ENCODE data around the gene ST6GAL1. TPM values are rescaled to one million over a fixed set of nuclear protein-coding genes. Genes with fewer than 3 reads are reported as not detected.

ST6GAL1 gene
- total RNA-seq, 2 experiments from 2014 or later: 84.6 to 99.2 TPM

DNA sequence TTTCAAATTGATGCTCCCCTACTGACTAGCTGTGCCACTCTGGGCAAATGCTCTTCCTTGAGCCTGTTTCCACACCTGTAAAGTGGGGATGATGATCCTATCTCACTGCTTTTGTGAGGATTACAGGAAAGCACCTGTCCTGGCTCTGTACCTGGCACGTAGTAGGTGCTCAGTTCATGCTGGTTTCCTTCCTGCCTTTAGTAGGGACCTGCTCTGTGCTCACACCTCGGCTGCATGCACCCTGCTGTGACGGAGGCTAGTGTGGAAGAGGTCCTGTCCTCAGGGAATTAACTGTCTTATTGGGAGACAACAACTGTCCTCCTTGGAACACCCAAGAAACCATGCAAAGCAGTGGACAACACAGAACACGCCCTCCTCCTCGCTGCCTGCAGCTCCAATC is 147.2 kb downstream of the ST6GAL1 start:
- H3K4me1 Mint-ChIP-seq (ENCODE audit: low read depth): peaks cover 5% of the 10 kb centered on the region
- no peaks in the 10 kb centered on the region for H3K27me3 Mint-ChIP-seq
- TF ChIP-seq, protein P1, sequence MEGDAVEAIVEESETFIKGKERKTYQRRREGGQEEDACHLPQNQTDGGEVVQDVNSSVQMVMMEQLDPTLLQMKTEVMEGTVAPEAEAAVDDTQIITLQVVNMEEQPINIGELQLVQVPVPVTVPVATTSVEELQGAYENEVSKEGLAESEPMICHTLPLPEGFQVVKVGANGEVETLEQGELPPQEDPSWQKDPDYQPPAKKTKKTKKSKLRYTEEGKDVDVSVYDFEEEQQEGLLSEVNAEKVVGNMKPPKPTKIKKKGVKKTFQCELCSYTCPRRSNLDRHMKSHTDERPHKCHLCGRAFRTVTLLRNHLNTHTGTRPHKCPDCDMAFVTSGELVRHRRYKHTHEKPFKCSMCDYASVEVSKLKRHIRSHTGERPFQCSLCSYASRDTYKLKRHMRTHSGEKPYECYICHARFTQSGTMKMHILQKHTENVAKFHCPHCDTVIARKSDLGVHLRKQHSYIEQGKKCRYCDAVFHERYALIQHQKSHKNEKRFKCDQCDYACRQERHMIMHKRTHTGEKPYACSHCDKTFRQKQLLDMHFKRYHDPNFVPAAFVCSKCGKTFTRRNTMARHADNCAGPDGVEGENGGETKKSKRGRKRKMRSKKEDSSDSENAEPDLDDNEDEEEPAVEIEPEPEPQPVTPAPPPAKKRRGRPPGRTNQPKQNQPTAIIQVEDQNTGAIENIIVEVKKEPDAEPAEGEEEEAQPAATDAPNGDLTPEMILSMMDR (IDR thresholded peaks at IDR 0.05): no peak
- no peak for ATAC-seq
- peaks cover 38% of the 10 kb centered on the region for H3K36me3 Mint-ChIP-seq (ENCODE audit: low read depth)
- H3K4me3 Mint-ChIP-seq: no peak overlapping the region
- ChIA-PET POLR2A (interaction anchor here (1.0 kb wide), 1 partner anchor 24 kb away, joined by 3 read pairs; no protein-coding TSS in a partner anchor), CTCF (no interaction called here)
- no peak for DNase-seq
- peak overlapping the region; percentile 35 for H3K27ac Mint-ChIP-seq
- H3K9me3 Mint-ChIP-seq: no peaks in the 10 kb centered on the region
- intact Hi-C loops (cut with micrococcal nuclease): no loop called here

DNA sequence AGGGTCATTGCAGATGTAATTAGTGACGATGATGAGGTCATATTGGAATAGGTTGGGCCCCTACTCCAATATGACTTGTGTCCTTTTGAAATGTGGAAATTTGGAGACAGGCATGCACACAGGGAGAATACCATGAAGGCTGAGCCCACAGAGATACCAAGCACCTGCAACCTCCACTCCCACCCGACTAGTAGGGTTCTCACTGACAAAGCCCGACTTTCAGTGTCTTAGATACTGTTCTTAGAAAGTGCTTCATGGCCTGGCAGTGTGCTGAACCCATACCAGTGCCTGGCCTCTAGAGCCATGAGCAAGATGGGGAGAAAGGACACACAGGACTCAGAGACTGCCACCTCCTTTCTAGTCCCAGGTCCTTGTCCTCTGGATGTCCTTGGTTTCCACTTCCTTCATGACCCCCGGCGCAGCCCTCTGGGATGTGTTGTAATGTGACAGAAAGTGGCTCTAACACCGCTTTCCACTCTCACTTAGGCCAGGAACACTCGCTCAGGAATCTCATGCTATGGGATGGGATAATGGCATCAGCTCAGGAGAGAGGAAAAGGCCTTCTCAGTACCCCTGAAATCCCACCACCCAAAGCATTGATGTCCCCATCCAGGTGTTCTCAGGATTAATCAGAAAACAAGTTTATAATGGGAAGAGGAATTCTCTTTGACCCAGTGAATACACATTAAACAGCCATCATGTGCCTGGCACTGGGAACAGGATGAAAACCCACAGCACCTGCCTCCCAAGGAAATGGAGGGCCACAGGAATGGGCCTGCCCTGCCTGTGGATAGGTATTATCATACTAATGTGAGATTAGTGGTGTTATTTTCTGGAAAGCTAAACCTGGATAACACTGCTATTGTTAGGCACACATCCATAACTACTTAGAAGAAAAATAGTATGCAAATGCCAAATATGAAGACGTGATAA is 149.0 kb downstream of the ST6GAL1 start:
- TF ChIP-seq, protein P1 (IDR thresholded peaks at IDR 0.05): no peak

DNA sequence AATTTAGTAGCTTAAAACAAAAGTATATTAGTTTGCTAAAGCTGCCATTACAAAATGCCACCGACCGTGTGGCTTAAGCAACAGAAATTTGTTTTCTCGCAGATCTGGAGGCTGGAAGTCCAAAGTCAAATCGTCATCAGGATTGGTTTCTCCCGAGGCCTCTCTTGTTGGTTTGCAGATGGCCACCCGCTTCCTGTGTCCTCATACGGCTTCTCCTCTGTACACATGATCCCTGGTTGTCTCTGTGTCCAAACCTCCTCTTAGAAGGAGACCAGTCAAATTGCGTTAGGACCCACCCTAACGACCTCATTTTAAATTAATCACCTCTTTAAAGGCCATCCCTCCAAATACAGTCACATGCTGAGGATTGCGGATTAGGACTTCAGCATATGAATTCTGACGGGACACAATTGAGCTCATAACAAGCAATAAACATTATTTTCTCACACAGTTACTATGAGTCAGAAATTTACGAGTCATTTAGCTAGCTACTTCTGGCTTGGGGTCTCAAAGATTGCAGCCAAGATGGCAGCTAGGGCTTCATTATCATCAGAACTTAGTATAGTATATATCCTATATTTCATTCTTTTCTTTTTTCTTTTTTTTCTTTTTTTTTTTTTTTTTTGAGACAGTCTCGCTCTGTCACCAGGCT is 150.6 kb downstream of the ST6GAL1 start:
- H3K27me3 Mint-ChIP-seq: no peaks in the 10 kb centered on the region
- no peak overlapping the region for H3K27ac Mint-ChIP-seq
- TF ChIP-seq, protein P1 (IDR thresholded peaks at IDR 0.05): no peak
- DNase-seq: no peak
- intact Hi-C loops (cut with micrococcal nuclease): no loop called here
- H3K36me3 Mint-ChIP-seq (ENCODE audit: low read depth): peaks cover 18% of the 10 kb centered on the region
- no peaks in the 10 kb centered on the region for H3K9me3 Mint-ChIP-seq
- no peak overlapping the region for H3K4me3 Mint-ChIP-seq
- CTCF ChIA-PET: interaction anchor here (0.6 to 1.2 kb wide), 3 partner anchors 21 to 84 kb away, joined by 3 read pairs; no protein-coding TSS in a partner anchor
- ATAC-seq: no peak
- POLR2A ChIA-PET: no interaction called here
- peaks cover 15% of the 10 kb centered on the region for H3K4me1 Mint-ChIP-seq (ENCODE audit: low read depth)

More for the DNA sequence above, 149.0 kb downstream of the ST6GAL1 start:
- Mint-ChIP-seq H3K9me3 (no peaks in the 10 kb centered on the region), H3K4me3 (no peak overlapping the region), H3K27ac (peak overlapping the region; percentile 46), H3K4me1 (ENCODE audit: low read depth) (peaks cover 6% of the 10 kb centered on the region), H3K27me3 (no peaks in the 10 kb centered on the region), H3K36me3 (ENCODE audit: low read depth) (peaks cover 25% of the 10 kb centered on the region)
- ATAC-seq (no peak), DNase-seq (no peak)
- POLR2A ChIA-PET: no interaction called here
- CTCF ChIA-PET: no interaction called here
- intact Hi-C loops (cut with micrococcal nuclease): no loop called here

DNA sequence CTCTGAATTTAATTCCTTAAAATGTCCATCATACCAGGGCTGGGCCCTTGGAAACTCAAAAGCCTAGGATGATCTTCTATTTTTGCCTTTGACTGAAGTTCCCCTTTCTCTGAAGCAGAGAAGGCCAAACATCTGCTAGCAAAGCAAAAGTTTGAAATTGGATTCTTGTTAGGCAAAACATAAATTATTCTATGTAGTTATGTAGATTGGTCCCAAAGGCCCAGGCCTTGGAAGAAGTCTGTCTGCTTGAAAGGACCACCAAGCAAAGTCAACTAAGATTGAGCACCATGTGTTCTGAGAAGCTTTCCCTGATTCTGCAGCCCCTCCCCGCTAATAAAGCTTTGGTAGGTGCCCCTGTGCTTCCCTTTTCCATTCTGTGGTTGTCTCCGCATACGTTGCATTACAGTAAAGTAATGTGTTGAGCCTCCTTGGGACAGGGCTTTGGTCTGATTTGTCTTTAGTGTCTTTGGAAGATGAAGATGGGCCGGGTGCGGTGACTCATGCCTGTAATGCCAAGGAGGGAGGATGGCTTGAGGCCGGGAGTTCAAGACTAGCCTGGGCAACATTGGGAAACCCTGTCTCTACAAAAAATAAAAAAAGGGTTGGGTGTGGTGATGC is 152.5 kb downstream of the ST6GAL1 start:
- DNase-seq (no peak), ATAC-seq (no peak)
- ChIA-PET CTCF (no interaction called here), POLR2A (no interaction called here)
- Mint-ChIP-seq H3K9me3 (peaks cover 7% of the 10 kb centered on the region), H3K4me3 (no peak overlapping the region), H3K36me3 (ENCODE audit: low read depth) (peaks cover 12% of the 10 kb centered on the region), H3K4me1 (ENCODE audit: low read depth) (peaks cover 12% of the 10 kb centered on the region), H3K27me3 (no peaks in the 10 kb centered on the region), H3K27ac (no peak overlapping the region)
- intact Hi-C loops (cut with micrococcal nuclease): no loop called here
- TF ChIP-seq, protein P1 (IDR thresholded peaks at IDR 0.05): no peak

Measured in activated CD8-positive, alpha-beta T cell treated with anti-CD3 and anti-CD28 coated beads for 36 hours (primary cell).